Measurements from ENCODE around the gene ARHGAP6.
A peak's percentile ranks its signal among the peaks of the same experiment; 100 is the strongest.

Gene ARHGAP6

DNA sequence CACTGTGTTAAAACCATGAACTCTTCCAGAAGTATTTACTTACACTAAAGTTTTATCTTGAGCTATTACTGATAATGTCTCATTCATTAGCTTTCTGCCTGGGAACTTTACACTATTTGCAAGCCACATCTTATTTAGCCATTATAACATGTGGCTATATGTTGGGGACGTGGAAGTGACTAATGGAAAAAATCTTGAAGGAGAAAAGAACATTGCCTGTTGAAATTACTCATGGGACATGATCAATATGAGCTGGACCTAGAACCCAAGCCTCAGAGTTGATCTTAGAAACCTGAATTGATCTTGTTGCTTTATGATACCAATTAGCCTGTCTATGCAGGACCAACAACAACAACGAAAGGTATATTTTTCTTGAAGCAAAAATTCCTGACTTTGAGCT is 22.5 kb upstream of the ARHGAP6 start:
- DNase-seq (ENCODE audit: low read depth), result no peak
- TF ChIP-seq, protein P1, sequence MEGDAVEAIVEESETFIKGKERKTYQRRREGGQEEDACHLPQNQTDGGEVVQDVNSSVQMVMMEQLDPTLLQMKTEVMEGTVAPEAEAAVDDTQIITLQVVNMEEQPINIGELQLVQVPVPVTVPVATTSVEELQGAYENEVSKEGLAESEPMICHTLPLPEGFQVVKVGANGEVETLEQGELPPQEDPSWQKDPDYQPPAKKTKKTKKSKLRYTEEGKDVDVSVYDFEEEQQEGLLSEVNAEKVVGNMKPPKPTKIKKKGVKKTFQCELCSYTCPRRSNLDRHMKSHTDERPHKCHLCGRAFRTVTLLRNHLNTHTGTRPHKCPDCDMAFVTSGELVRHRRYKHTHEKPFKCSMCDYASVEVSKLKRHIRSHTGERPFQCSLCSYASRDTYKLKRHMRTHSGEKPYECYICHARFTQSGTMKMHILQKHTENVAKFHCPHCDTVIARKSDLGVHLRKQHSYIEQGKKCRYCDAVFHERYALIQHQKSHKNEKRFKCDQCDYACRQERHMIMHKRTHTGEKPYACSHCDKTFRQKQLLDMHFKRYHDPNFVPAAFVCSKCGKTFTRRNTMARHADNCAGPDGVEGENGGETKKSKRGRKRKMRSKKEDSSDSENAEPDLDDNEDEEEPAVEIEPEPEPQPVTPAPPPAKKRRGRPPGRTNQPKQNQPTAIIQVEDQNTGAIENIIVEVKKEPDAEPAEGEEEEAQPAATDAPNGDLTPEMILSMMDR (IDR thresholded peaks at IDR 0.05; ENCODE audit: insufficient read depth, low read depth, low read length, missing control alignments), result no peak
- no peak overlapping the region for H3K4me3 ChIP-seq (ENCODE audit: low read length)

DNA sequence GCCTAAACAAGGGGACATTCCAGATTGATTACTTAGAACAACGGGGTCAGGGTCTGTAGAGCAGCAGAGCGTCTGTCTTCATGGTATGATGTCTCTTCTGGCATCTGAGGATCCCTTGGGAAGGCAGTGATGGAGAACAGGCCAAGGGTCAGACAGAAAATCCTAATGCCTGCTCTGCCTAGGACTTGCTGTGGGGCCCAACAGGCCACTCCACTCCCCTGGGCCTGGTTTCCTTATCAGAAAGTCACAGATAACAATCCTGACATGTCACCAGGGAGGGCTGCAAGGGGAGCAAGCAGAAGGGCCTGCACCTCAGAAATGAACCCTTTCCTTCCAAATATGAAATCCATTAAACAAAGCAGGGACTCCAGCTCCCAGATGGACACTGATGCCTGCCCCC is 21.4 kb upstream of the ARHGAP6 start:
- TF ChIP-seq, protein P1 (IDR thresholded peaks at IDR 0.05; ENCODE audit: insufficient read depth, low read depth, low read length, missing control alignments), result no peak
- DNase-seq (ENCODE audit: low read depth), result no peak
- no peak overlapping the region for H3K4me3 ChIP-seq (ENCODE audit: low read length)

DNA sequence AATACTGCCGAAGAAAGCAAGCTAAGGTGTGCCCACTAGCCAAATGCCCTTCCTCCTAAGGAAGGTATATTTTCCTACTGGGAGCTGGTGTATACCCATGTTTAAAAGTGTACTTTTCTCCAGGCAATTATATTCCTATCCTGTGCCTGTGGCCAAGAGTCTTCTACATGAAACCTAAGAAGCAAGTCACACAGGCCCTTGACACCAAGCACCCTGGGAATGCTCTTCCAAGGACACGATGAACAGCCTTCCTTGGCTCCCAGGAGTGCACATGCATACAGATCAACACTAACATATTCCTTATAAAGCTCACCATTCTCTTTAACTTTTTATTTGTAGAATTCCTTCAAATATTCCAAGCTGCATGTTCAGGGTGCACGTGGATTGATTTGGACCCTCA is 17.3 kb upstream of the ARHGAP6 start:
- H3K4me3 ChIP-seq (ENCODE audit: low read length), result no peak overlapping the region
- no peak for DNase-seq (ENCODE audit: low read depth)
- TF ChIP-seq, protein P1 (IDR thresholded peaks at IDR 0.05; ENCODE audit: insufficient read depth, low read depth, low read length, missing control alignments), result no peak

DNA sequence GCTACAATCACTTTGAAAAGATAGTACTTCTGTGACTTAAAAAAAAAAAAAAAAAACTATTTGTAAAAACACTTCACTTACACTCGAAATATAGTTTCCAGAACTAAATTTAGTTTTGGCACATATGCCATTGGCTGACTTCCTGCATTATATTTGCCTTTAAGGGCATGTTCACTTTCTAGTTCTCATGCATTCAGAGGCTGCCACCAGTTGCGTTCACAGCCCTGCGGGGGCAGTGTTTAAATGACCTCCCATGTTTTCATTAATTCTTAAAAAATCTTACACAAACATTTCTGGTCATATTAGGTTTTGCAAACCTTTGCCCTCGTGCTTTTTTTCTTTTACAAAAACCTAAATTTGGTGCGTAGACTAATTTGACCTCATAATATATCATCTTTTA is 12.4 kb upstream of the ARHGAP6 start:
- H3K4me3 ChIP-seq (ENCODE audit: low read length), result no peak overlapping the region
- DNase-seq (ENCODE audit: low read depth), result no peak
- TF ChIP-seq, protein P1 (IDR thresholded peaks at IDR 0.05; ENCODE audit: insufficient read depth, low read depth, low read length, missing control alignments), result peak; percentile 20

DNA sequence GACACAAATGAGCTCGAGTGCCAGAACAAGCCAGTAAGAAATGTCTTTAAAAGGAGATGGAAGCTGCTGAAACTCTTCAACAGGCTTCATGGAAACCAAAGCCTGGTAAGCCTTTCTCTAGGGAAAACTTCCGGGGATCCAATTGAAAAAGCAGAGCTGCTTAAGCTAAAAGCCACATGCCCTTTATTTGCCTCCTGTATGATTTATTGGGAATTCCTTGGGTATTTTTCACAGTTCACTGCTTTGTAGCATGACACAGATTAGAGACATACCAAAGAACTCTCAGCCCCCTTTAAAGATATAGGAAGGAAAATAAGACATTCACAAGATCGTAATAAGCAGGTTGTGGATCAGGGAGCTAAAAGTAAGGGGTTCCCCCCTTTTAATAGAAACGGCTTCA is 6.5 kb upstream of the ARHGAP6 start:
- H3K4me3 ChIP-seq (ENCODE audit: low read length), result no peak overlapping the region
- DNase-seq (ENCODE audit: low read depth), result no peak
- TF ChIP-seq, protein P1 (IDR thresholded peaks at IDR 0.05; ENCODE audit: insufficient read depth, low read depth, low read length, missing control alignments), result no peak

DNA sequence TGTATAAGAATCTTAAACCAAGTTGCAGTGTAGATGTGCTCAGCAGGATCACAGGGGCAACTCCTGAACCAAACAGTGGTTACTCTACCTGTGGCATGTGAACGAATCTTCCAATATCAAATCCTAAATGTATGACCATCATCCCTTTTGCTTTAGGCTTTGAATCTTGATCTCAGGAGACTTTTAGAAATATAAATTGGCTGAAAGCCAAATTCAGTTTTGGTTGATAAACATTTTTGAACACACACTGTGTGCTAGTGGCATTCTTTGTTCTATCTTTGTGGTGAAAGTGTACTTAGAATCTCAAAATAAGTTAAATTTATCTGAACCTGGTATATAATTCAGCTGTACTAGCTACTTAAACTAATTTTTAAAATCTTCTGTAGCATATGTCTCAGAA is 4.6 kb upstream of the ARHGAP6 start:
- TF ChIP-seq, protein P1 (IDR thresholded peaks at IDR 0.05; ENCODE audit: insufficient read depth, low read depth, low read length, missing control alignments), result no peak
- DNase-seq (ENCODE audit: low read depth), result no peak

DNA sequence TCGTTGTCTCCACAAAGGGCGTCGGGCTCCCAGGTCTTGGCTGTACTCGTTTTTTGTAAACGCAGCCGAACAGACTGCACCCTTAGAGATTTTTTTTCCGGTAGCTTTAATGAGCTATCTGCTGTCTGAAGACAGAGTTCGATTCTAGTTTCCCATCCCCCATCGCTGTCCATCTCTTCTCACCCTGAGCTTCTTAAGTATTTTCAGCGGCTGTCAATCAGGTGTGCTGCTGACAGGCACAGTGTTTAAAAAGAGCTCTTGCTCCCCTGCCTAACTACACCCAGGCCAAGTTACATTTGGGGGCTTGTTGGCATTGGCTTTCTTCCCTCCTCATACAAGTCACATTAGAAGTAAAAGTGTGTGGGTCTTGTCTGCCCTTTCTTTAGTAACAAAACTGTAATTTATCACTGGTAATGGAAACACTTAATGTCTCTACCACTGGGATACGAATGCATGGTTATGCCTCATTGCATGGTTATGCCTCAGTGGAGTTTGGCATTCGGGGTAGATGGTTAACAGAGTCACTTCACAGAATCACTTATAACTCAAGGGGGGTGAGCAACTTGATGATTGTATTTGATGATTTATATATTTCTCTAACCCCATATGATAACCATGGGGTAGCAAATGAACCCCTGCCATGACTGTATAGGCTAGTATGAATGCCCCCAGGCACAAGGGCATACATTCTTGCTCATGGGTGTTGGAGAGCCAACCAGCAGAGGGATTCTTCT is 1.4 kb upstream of the ARHGAP6 start:
- TF ChIP-seq, protein P1 (IDR thresholded peaks at IDR 0.05; ENCODE audit: insufficient read depth, low read depth, low read length, missing control alignments), result no peak
- no peak for DNase-seq (ENCODE audit: low read depth)
- no peak overlapping the region for H3K4me3 ChIP-seq (ENCODE audit: low read length)

More for the DNA sequence above, 4.6 kb upstream of the ARHGAP6 start:
- H3K4me3 ChIP-seq (ENCODE audit: low read length), result no peak overlapping the region

Data from epithelial cell of esophagus (primary cell).